CD8-positive, alpha-beta memory T cell (primary cell): Measurements from ENCODE around the gene SMURF1. TPM values are rescaled to one million over a fixed set of nuclear protein-coding genes. Genes with fewer than 3 reads are reported as not detected.
"Not testable (repeated sequence)": the region's sequence is repeated elsewhere in the genome, so short reads cannot be mapped to it uniquely, and the experiment has no call there.

Experiments used
- CTCF ChIA-PET: fragments of 350-600 bp; sonication (Branson Sonifier 250); formaldehyde crosslinking; loops from one replicate; lab custom pipeline; 2021; ENCODE audit warnings: antibody characterized with exemption; lab: Charles Lee
- POLR2A ChIA-PET: fragments of 350-600 bp; sonication (Branson Sonifier 250); formaldehyde crosslinking; loops from one replicate; lab custom pipeline; 2021; ENCODE audit warnings: antibody characterized with exemption; lab: Charles Lee
- DNase-seq, 5 donors: peaks; one replicate each; pipeline versions ENCODE4 v3.0.0 to v3.0.0-alpha.2; 2020 to 2022; ENCODE audit warnings: mixed read lengths in 1 of 5
- H3K27ac ChIP-seq: one replicate; pipeline ENCODE4 v1.7.0; 2013; ENCODE audit warnings: low read depth, mild to moderate bottlenecking, low read length, moderate library complexity
- H3K27me3 ChIP-seq: 2 replicates; pipeline ENCODE4 v1.7.0; 2013; ENCODE audit warnings: low read length, mild to moderate bottlenecking; ENCODE audit not compliant: insufficient read depth, poor library complexity, severe bottlenecking
- H3K36me3 ChIP-seq: 2 replicates; pipeline ENCODE4 v1.7.0; 2013; ENCODE audit warnings: mild to moderate bottlenecking, low read length, moderate library complexity; ENCODE audit not compliant: insufficient read depth
- H3K4me1 ChIP-seq: 2 replicates; pipeline ENCODE4 v1.7.0; 2013; ENCODE audit warnings: mild to moderate bottlenecking, low read length, moderate library complexity; ENCODE audit not compliant: insufficient read depth
- H3K4me3 ChIP-seq: 2 replicates; pipeline ENCODE4 v1.7.0; 2013; ENCODE audit warnings: mild to moderate bottlenecking, low read length
- H3K9me3 ChIP-seq: 2 replicates; pipeline ENCODE4 v1.7.0; 2013; ENCODE audit warnings: mild to moderate bottlenecking, low read length
- H3K27ac Mint-ChIP-seq, 8 donors: one replicate each; pipeline ENCODE4 v1.8.0; 2020 to 2021; ENCODE audit warnings: mixed read lengths in 8 of 8, mild to moderate bottlenecking in 6 of 8, inconsistent platforms in 3 of 8, moderate library complexity in 3 of 8
- H3K27me3 Mint-ChIP-seq, 2 donors: one replicate each; pipeline ENCODE4 v1.8.0; 2020 to 2021; ENCODE audit warnings: mixed read lengths in 2 of 2, mild to moderate bottlenecking in 1 of 2, moderate library complexity in 1 of 2
- H3K36me3 Mint-ChIP-seq, 3 donors: one replicate each; pipeline ENCODE4 v1.8.0; 2020 to 2021; ENCODE audit warnings: mixed read lengths in 3 of 3, inconsistent platforms in 1 of 3, mild to moderate bottlenecking in 1 of 3
- H3K4me1 Mint-ChIP-seq, 3 donors: one replicate each; pipeline ENCODE4 v1.8.0; 2020 to 2021; ENCODE audit warnings: mixed read lengths in 3 of 3, inconsistent platforms in 1 of 3, mild to moderate bottlenecking in 1 of 3
- H3K4me3 Mint-ChIP-seq, 7 donors: one replicate each; pipeline ENCODE4 v1.8.0; 2020 to 2021; ENCODE audit warnings: mixed read lengths in 7 of 7, mild to moderate bottlenecking in 6 of 7, moderate library complexity in 4 of 7, inconsistent platforms in 2 of 7
- H3K9me3 Mint-ChIP-seq, 5 donors: one replicate each; pipeline ENCODE4 v1.8.0; 2020 to 2022; ENCODE audit warnings: mixed read lengths in 5 of 5, mild to moderate bottlenecking in 3 of 5, moderate library complexity in 2 of 5, inconsistent platforms in 1 of 5
- polyA plus RNA-seq: library from polyadenylated mRNA; unstranded; fragments of 300-500 nt; fragmentation: Illumina TruSeq; gene quantifications from one replicate; pipeline ENCODE4 v1.2.3, GENCODE V29; 2021
- total RNA-seq, 2 experiments: library from RNA; stranded (reverse); gene quantifications; one replicate each; pipeline ENCODE4 v1.2.3, GENCODE V29; 2021

Gene SMURF1
- total and polyA plus RNA-seq, 3 experiments from 2014 or later = 2.2 to 14.9 (median 14.8) TPM

GRCh38 chr7:99177165-99177564 lies 33.3 kb upstream of the SMURF1 start:
- POLR2A ChIA-PET = no interaction called here
- H3K9me3 Mint-ChIP-seq = no peaks in the 10 kb centered on the region
- CTCF ChIA-PET = interaction anchor here (1.4 kb wide), 1 partner anchor 11 kb away, joined by 3 read pairs; no protein-coding TSS in a partner anchor
- no peak overlapping the region for H3K27ac Mint-ChIP-seq
- Histone ChIP-seq H3K36me3 (no peaks in the 10 kb centered on the region), H3K4me1 (no peaks in the 10 kb centered on the region), H3K4me3 (no peak overlapping the region), H3K27me3 (no peaks in the 10 kb centered on the region), H3K27ac (no peak overlapping the region), H3K9me3 (no peaks in the 10 kb centered on the region)
- DNase-seq = no peak
- H3K27me3 Mint-ChIP-seq = peaks cover 2 to 14% of the 10 kb centered on the region in 2 donors
- H3K36me3 Mint-ChIP-seq = no peaks in the 10 kb centered on the region
- H3K4me1 Mint-ChIP-seq = no peaks in the 10 kb centered on the region
- no peak overlapping the region for H3K4me3 Mint-ChIP-seq

GRCh38 chr7:99173787-99174186 lies 29.9 kb upstream of the SMURF1 start:
- H3K4me1 Mint-ChIP-seq = no peaks in the 10 kb centered on the region
- Histone ChIP-seq H3K9me3 (no peaks in the 10 kb centered on the region), H3K4me1 (no peaks in the 10 kb centered on the region), H3K36me3 (no peaks in the 10 kb centered on the region), H3K27me3 (peaks cover 4% of the 10 kb centered on the region), H3K27ac (no peak overlapping the region), H3K4me3 (no peak overlapping the region)
- peaks cover 7 to 24% of the 10 kb centered on the region in 2 donors for H3K27me3 Mint-ChIP-seq
- no peak for DNase-seq
- H3K4me3 Mint-ChIP-seq = no peak overlapping the region
- no peaks in the 10 kb centered on the region for H3K36me3 Mint-ChIP-seq
- CTCF ChIA-PET = no interaction called here
- H3K9me3 Mint-ChIP-seq = no peaks in the 10 kb centered on the region
- POLR2A ChIA-PET = no interaction called here
- no peak overlapping the region for H3K27ac Mint-ChIP-seq

GRCh38 chr7:99171731-99172130 lies 27.8 kb upstream of the SMURF1 start:
- H3K4me3 Mint-ChIP-seq = no peak overlapping the region
- H3K36me3 Mint-ChIP-seq = peaks cover 0 to 2% (median 0%) of the 10 kb centered on the region in 3 donors
- no peaks in the 10 kb centered on the region for H3K4me1 Mint-ChIP-seq
- H3K27me3 Mint-ChIP-seq = peaks cover 10 to 28% of the 10 kb centered on the region in 2 donors
- POLR2A ChIA-PET = no interaction called here
- H3K27ac Mint-ChIP-seq = no peak overlapping the region
- Histone ChIP-seq H3K27me3 (peaks cover 4% of the 10 kb centered on the region), H3K36me3 (no peaks in the 10 kb centered on the region), H3K9me3 (no peaks in the 10 kb centered on the region), H3K27ac (no peak overlapping the region), H3K4me3 (no peak overlapping the region), H3K4me1 (no peaks in the 10 kb centered on the region)
- no peaks in the 10 kb centered on the region for H3K9me3 Mint-ChIP-seq
- CTCF ChIA-PET = no interaction called here
- DNase-seq = no peak

- Histone ChIP-seq H3K9me3 (no peaks in the 10 kb centered on the region), H3K4me1 (no peaks in the 10 kb centered on the region), H3K36me3 (no peaks in the 10 kb centered on the region), H3K27ac (no peak overlapping the region), H3K27me3 (peaks cover 4% of the 10 kb centered on the region), H3K4me3 (no peak overlapping the region)
- POLR2A ChIA-PET = no interaction called here
- no peak for DNase-seq
- Mint-ChIP-seq H3K27ac (no peak overlapping the region), H3K36me3 (peaks cover 0 to 2% (median 0%) of the 10 kb centered on the region in 3 donors), H3K4me3 (no peak overlapping the region), H3K4me1 (no peaks in the 10 kb centered on the region), H3K27me3 (peaks cover 8 to 31% of the 10 kb centered on the region in 2 donors), H3K9me3 (peaks cover 0 to 3% (median 0%) of the 10 kb centered on the region in 5 donors)
- CTCF ChIA-PET = no interaction called here
Measured at GRCh38 chr7:99170730-99171074, 26.8 kb upstream of the SMURF1 start.

DNA sequence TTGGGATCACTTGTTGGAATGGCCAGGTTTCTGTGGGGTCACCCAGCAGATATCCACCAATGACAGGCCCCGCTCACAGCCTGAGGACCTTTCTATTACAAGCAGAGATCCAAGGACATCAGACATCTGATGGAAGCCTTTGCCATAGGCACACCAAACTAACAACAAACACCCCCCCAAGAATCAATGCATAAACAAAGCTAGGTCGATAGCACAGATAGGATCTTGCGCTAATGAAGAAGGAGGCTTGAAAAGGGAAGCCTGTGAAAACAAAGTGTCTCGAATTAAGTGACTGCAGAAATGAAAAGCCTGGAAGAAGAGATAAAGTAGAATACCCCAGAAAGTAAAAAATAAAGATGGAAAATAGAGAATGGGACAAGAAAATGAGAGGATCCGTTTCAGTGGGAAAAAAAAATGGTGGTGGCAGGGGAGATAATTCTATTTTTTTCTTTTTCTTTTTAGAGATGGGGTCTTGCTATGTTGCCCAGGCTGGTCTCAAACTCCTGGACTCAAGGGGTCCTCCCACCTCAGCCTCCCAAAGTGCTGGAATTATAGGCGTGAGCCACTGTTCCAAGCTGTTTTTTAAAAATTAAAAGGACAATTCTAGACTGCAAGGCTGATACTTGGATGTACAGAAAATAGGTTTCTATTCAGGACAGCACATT lies 26.3 kb upstream of the SMURF1 start:
- Histone ChIP-seq H3K36me3 (no peaks in the 10 kb centered on the region), H3K4me3 (no peak overlapping the region), H3K27ac (no peak overlapping the region), H3K27me3 (peaks cover 4% of the 10 kb centered on the region), H3K9me3 (no peaks in the 10 kb centered on the region), H3K4me1 (no peaks in the 10 kb centered on the region)
- no peaks in the 10 kb centered on the region for H3K4me1 Mint-ChIP-seq
- peaks cover 8 to 31% of the 10 kb centered on the region in 2 donors for H3K27me3 Mint-ChIP-seq
- H3K4me3 Mint-ChIP-seq = no peak overlapping the region
- ChIA-PET CTCF (no interaction called here), POLR2A (no interaction called here)
- H3K9me3 Mint-ChIP-seq = peaks cover 0 to 3% (median 0%) of the 10 kb centered on the region in 5 donors
- H3K36me3 Mint-ChIP-seq = peaks cover 0 to 2% (median 0%) of the 10 kb centered on the region in 3 donors
- H3K27ac Mint-ChIP-seq = no peak overlapping the region
- no peak for DNase-seq

DNA sequence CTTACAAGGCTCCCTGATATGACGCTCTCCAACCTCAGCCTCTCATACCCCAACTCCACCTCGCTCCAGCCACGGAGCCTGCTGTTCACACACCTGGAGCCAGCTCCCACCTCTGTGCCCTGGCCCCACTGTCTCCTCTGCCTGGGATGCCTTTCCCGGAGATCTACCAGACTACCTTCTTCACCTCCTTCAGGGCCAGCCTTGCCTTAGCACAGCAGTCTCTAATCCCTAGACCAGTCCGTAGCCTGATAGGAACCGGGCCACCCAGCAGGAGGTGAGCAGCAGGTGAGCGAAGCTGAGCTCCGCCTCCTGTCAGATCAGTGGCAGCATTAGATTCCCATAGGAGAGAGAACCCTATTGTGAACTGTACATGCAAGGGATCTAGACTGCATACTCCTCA lies 23.2 kb upstream of the SMURF1 start:
- Mint-ChIP-seq H3K27ac (peak overlapping the region in 1 of 8 donors; percentile 65), H3K27me3 (peaks cover 18 to 27% of the 10 kb centered on the region in 2 donors), H3K4me3 (no peak overlapping the region), H3K36me3 (peaks cover 0 to 2% (median 0%) of the 10 kb centered on the region in 3 donors), H3K9me3 (peaks cover 0 to 3% (median 0%) of the 10 kb centered on the region in 5 donors), H3K4me1 (no peaks in the 10 kb centered on the region)
- Histone ChIP-seq H3K36me3 (no peaks in the 10 kb centered on the region), H3K27me3 (peaks cover 4% of the 10 kb centered on the region), H3K4me3 (no peak overlapping the region), H3K4me1 (no peaks in the 10 kb centered on the region), H3K9me3 (no peaks in the 10 kb centered on the region), H3K27ac (no peak overlapping the region)
- CTCF ChIA-PET = no interaction called here
- POLR2A ChIA-PET = no interaction called here
- DNase-seq = no peak

DNA sequence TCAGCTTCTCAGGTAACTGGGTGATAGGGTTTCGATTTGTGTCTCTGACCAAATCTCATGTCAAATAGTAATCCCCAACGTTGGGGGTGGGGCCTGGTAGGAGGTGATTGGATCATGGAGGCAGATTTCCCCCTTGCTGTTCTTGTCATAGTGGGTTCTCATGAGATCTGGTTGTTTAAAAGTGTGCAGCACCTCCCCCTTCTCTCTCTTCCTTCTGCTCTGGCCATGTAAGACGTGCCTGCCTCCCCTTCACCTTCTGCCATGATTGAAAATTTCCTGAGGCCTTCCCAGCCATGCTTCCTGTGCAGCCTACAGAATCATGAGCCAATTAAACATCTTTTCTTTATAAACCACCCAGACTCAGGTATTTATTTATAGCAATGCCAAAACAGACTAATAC lies 21.9 kb upstream of the SMURF1 start:
- DNase-seq = no peak
- Mint-ChIP-seq H3K4me1 (no peaks in the 10 kb centered on the region), H3K9me3 (peaks cover 0 to 3% (median 0%) of the 10 kb centered on the region in 5 donors), H3K27me3 (peaks cover 22 to 37% of the 10 kb centered on the region in 2 donors), H3K27ac (no peak overlapping the region), H3K4me3 (no peak overlapping the region), H3K36me3 (peaks cover 0 to 3% (median 0%) of the 10 kb centered on the region in 3 donors)
- POLR2A ChIA-PET = no interaction called here
- H3K4me3 ChIP-seq = no peak overlapping the region
- CTCF ChIA-PET = no interaction called here
- H3K36me3 ChIP-seq = no peaks in the 10 kb centered on the region
- peaks cover 4% of the 10 kb centered on the region for H3K27me3 ChIP-seq
- no peaks in the 10 kb centered on the region for H3K9me3 ChIP-seq
- H3K27ac ChIP-seq = no peak overlapping the region
- no peaks in the 10 kb centered on the region for H3K4me1 ChIP-seq

- H3K36me3 ChIP-seq, H3K9me3 Mint-ChIP-seq, H3K4me3 Mint-ChIP-seq, CTCF ChIA-PET, DNase-seq, H3K27ac ChIP-seq, H3K4me3 ChIP-seq, H3K4me1 ChIP-seq, H3K27ac Mint-ChIP-seq, H3K27me3 ChIP-seq, H3K9me3 ChIP-seq, POLR2A ChIA-PET, H3K4me1 Mint-ChIP-seq, H3K36me3 Mint-ChIP-seq: not testable (repeated sequence)
- peaks cover 18 to 42% of the 10 kb centered on the region in 2 donors for H3K27me3 Mint-ChIP-seq
Measured at GRCh38 chr7:99163669-99164068, 19.8 kb upstream of the SMURF1 start.
